C4-2B (cell line): Measurements from ENCODE around the gene ADGRB2.

Experiments
- ZFX ChIP-seq: fragments of 450-650 bp; IDR thresholded peaks from 2 replicates; pipeline ENCODE4 v1.6.1; 2017
- TF ChIP-seq, protein P1 (sequence below): fragments of 450-650 bp; conservative IDR thresholded peaks from 2 replicates; pipeline ENCODE4 v1.5.1; 2017; ENCODE audit warnings: mild to moderate bottlenecking

DNA sequence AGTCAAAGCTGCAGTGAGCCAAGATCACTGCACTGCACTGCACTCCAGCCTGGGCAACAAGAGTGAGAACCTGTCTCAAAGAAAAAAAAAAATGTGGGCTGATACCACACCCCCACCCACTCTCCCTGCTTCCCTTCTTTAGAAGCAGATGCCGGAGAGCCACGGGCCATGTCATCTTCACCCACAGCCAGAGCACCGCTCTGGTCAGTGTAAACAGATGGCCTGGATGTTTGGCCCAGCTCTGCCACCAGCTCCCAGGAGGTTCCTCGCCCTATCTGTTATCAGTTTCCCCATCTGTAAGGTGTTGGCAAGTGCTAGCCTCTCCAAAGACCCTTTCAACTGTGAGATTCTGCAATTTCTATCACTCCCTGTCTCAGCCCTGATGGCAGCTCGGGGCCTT lies 11.9 kb upstream of the ADGRB2 start:
- no peak for TF ChIP-seq ZFX
- TF ChIP-seq, protein P1, sequence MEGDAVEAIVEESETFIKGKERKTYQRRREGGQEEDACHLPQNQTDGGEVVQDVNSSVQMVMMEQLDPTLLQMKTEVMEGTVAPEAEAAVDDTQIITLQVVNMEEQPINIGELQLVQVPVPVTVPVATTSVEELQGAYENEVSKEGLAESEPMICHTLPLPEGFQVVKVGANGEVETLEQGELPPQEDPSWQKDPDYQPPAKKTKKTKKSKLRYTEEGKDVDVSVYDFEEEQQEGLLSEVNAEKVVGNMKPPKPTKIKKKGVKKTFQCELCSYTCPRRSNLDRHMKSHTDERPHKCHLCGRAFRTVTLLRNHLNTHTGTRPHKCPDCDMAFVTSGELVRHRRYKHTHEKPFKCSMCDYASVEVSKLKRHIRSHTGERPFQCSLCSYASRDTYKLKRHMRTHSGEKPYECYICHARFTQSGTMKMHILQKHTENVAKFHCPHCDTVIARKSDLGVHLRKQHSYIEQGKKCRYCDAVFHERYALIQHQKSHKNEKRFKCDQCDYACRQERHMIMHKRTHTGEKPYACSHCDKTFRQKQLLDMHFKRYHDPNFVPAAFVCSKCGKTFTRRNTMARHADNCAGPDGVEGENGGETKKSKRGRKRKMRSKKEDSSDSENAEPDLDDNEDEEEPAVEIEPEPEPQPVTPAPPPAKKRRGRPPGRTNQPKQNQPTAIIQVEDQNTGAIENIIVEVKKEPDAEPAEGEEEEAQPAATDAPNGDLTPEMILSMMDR = no peak
